ENCODE results near the gene ZNRF2.

DNA sequence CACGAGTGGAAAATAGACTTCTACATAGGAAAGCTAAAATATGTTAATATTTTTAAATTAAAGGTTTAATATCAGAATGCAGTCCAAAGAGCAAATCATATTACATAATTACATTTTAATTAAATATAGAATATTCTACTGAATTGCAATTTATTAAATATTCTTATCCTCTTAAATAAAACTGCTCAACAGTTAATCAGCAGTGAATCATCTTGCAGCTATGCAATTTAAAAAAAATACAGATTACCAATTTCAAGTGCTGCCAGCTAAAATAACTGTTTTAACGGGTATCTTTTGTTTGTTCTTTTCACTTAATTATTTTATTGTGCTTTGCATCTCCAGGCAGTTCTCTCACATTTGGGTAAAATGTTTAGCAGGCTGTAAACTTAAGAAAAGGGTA, 82.2 kb downstream of the ZNRF2 start:
- no peak for TF ChIP-seq SSRP1 (CRISPR knock-in tag; IDR thresholded peaks at IDR 0.05)
- no peak for TF ChIP-seq TAF1 (CRISPR knock-in tag; IDR thresholded peaks at IDR 0.05)

Data from HepG2 (cell line).